GM19238 (cell line): Measurements from ENCODE around the gene NGLY1.

Source experiments
- DNase-seq: peaks from one replicate; pipeline ENCODE4 v3.0.0; 2011; ENCODE audit warnings: low spot score; ENCODE audit not compliant: insufficient read length

NGLY1 gene

DNA sequence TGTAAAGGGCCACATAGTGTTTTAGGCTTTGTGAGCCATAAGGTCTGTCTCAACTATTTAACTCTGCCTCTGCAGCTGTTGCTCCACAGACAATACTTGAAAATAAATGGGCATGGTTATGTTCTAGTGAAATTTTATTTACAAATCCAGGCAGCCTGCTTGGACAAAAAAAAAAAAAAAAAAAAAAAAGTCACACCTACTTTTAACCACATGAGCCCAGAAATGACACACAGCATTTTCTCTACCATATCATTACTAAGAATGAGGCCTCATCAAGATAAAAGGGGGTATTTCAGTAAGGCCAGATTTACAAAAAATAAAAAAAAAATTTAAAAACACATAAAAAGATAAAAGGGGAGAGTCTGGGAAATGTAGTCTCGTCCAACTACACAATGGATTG lies 1.7 kb upstream of the NGLY1 start:
- DNase-seq: no peak

DNA sequence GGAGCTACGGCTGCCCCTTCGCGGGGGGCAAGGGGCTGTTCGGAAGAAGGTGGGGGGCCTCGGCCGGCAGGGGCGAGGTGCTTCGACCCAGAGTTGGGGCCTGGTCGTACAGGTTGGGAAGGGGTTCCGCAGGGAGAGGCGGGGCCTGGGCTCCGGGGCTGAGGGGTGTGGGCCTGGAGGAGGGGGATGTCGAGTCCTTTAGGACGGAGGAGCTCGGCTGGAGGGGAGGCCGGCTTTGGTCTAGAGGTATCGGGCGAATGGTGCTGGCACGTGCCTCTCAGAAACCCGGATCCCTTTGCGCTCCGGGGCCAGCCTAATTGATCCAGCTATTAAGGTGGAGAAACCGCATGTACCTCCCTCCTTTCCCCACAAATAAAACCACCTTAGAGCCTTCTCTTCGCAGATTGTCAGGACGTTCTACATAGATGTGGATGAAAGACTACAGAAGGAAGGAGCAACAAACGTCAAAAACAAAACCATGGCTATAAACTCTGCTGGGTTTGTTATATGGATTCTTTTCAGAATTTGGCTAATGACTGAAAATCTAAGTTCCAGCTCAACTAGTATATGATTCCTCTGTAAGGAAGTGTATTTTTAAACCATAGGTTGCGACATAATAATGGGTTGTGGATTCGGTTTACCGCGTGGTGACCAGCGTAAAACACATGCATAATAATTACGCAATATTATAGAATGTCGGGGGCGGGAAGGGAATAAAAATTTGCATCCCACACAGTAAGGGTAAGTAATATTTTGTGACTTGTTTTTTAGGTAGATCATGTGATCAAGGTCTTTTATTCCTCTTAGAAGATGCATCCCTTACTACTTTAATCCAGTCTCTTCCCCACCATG lies 644 bp upstream of the NGLY1 start:
- no peak for DNase-seq

DNA sequence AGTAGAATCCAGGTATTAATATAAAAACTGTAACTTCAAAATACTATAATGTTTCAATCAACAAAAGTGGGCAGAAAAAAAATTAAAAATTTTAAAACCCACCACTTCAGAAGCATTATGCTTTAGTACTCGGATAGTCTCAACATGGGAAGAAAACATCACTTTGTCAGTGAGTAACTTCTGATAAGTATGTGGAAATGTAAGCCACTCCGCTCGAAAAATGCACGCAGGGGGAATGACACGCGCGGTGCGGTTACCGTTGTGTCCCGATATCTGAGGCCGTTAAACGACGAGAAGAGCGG lies 656 bp downstream of the NGLY1 start:
- DNase-seq: no peak

DNA sequence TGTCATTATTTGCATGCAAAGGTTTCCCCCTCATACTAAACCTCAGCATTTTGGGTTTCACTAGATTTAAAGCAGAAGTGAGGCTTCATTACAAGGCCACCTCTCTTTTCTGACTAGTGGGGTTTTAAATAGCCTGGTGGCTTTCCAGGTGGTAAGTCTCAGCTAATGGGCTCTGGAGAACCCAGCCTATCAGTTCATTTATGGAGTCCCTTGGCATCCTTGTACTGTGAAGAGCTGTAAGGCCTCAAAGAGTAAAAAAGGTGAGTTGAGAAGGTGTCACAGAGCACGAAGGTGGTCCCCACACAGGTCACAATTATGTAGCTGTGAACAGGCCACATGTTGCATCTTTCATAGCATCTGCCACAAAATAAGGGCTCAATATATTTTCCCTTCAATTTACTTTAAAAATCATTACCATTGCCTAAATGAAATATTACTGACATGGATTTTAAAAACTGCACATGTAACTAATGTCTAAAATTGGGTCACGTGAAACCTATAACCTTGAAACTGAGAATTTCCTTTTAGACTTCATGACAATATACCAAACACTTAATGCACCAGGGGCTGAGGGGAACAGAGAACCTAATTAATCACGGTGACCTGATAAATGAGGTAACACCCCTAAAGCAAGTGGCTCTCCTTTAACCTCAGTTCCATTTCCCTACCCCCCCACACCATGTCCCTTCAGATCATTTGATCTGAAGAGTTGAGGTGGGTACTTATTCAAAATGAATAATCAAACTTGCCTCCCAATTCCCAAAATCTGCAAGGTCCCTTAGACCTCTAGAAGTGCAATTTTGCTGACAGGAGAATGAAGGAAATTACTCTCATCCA lies 1.3 kb downstream of the NGLY1 start:
- peak; percentile 37 for DNase-seq

DNA sequence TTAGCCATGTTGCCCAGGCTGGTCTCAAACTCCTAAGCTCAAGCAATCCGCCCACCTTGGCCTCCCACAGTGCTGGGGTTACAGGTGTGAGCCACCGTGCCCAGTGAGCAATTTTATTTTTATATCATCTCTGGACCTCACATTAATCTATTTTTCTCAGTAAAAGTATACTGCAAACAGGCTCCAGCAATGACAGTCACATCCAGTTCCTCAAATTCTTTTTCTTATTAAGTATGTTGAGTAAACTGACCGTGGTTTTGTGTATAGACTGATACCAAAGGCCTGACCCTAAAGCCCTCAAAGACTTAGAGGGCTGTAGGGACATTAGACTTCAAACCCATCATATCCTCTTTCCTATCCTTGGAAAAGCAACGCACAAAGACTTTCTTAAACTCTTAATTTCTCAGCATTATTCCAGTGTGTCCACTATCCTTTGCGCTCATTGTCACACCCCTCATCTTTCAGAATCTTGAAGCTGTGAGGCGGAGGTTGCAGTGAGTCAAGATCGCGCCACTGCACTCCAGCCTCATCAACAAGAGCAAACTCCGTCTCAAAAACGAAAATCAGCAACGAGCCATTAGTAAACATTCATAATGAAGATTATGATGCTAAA lies 2.0 kb downstream of the NGLY1 start:
- no peak for DNase-seq

DNA sequence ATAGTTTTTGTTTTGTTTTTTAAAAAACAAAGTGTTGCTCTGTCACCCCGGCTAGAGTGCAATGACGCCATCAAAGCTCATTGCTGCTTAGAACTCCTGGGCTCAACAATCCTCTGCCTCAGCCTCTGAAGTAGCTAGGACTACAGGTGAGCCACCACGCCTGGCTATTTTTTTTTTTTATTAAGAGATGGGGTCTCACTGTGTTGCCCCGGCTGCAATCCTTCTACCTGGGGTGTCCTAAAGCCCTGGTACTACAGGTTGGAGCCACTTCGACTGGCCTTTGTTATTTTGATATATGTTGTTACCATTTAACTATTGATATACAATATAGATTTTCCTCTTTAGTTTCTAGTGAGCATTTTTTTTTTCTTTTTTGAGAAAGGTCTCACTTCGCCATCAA lies 2.6 kb downstream of the NGLY1 start:
- DNase-seq: no peak

DNA sequence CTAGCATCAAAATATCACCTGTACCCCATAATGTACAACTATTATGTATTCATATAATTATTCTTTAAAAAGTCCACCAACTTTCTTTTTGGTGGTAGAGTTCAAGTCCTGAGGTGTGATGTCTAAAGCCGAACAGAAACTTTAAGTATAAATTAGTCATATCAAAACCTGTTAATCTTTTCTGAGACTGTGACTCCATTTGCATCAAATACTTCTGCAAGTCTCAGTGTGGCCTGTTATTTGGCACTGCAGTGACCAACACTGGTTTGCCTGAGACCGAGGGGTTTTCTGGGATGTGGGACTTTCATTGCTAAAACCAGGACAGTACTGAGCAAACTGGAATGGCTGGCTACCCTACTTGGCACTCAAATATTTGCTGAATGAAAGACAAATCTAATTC lies 7.3 kb downstream of the NGLY1 start:
- DNase-seq: no peak

DNA sequence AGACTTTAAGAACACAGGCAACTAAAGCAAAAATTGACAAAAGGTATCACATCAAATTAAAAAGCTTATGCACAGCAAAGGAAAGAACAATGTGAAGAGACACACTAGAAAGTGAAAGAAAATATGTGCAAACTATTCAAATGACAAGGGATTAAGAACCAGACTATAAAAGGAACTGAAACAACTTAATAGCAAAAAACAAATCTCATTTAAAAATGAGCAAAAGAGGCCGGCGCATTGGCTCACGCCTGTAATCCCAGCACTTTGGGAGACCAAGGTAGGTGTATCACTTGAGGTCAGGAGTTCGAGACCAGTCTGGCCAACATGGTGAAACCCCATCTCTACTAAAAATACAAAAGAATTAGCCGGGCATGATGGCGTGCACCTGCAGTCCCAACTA lies 14.4 kb downstream of the NGLY1 start:
- no peak for DNase-seq

DNA sequence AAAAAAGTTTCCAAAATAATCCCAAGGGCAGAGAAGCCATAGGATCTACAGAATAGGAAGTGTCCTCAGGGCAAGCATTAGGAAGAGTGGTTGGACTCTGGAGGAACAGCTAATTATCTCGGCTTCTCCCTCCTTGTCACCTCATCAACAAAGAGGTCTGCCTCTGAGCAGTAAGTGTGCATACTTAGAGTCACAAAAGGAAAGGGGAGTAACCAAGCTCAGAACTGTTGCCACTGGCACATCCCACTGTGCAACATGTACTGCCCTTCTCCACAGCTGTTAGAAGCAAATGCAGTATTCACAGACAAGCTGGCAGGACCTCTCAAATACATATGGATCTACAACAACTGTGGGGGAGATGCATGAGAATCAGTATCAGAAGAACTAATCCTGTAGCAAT lies 31.5 kb downstream of the NGLY1 start:
- DNase-seq: no peak

DNA sequence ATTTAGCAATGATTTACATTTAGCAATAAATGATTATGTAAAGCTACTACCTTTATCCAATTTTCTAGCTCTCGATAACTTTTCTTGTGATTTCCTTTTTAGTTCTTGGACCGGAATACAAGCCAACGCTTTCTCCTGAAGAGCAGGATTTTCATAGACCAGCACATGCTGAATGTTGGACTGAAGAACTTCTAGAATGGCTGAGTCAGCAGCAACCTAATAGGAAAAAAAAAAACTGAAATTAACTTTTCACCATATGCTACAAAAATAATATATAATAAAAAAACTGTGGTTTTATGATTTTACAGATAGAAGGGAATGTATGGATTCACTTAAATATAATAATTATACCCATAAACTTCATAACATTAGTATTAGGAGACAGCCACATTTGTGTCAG lies 32.2 kb downstream of the NGLY1 start:
- no peak for DNase-seq

DNA sequence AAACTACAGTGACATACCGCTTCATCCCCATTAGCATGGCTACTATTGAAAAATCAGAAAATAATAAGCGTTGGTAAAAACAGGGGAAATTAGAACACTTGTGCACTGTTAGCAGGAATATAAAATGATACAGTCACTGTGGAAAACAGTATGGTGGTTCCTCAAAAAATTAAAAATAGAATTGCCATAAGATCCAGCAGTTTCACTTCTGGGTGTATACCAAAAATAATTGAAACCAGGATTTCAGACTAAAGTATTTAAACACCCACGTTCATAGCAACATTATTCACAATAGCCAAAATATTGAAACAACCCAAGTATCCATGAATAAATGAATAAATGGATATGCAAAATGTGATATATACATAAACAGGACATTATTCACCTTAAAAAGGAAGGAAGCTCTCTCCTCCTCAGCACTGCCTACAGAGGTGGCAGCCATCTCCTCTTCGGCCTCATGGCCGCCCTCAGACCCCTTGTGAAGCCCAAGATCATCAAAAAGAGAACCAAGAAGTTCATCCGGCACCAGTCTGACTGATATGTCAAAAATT lies 34.1 kb downstream of the NGLY1 start:
- no peak for DNase-seq

DNA sequence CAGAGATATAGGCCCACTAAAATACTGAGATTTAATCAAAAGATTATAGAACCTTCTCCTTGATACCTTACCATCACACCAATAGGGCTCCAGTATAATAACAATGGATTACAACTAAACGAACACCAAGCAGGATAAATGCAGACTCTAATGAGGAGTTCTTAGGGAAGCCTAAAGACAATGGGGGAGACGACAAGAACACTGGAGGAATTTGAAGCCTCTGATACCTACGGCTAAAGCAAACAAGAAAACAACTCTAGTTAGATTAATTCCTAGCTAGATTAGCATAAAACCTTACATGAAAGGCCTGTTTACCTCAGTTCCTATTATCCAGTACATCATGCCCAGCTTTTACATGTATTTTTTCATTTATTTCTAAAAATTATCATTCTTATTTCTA lies 35.1 kb downstream of the NGLY1 start:
- no peak for DNase-seq

DNA sequence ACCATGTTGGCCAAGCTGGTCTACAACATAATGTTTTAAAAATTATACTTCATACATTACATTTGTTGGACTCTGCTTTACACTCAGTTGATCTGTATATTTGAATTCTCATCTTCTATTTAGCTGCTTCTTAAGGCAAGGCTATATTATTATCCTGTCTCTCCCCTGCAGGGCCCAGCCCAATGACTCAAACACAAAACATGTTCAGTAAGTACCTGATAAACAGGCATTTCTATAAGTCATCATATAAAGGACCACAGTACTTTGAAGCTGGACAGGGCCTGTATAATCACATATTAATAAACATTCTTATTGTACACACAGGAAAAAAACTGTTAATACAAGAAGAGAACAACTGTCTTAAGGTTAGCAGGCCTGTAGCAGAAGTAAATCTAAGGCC lies 36.2 kb downstream of the NGLY1 start:
- no peak for DNase-seq

DNA sequence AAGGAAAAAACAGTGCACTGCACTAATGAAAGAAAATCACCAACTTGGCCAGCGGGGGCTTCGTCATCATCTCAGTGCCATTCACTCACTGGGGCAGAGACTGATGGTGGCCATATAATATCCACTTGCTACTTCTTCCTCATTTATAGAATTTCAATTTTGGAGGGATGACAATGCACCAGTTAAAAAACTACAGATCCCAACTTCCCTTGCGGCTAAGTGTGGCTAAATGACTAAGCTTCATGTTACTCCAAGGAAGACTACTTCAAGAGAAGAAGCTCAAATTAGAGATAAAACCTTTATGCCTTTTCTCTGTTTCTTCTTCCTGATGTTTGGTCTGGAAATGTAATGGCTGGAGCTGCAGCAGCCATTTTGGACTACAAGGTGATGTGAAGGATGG lies 38.8 kb downstream of the NGLY1 start:
- DNase-seq: no peak

DNA sequence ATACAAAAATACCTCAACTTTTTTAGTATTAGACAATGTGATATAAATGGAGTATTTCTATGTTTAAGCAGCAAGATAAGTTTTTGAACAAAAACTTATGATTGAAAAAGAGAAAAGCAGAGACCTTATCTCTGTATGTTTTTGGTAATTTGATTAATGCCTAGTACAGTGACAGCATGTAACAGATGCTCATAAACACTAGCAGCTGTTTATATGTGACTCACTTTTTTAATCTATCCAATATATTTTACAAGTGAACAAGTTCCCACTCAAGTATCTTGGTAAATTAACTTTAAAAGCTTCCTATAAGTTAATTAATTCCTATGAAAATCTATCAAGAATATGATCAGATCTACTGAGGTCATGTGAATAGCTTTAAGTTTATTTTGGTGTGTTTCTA lies 55.1 kb downstream of the NGLY1 start:
- DNase-seq: no peak

DNA sequence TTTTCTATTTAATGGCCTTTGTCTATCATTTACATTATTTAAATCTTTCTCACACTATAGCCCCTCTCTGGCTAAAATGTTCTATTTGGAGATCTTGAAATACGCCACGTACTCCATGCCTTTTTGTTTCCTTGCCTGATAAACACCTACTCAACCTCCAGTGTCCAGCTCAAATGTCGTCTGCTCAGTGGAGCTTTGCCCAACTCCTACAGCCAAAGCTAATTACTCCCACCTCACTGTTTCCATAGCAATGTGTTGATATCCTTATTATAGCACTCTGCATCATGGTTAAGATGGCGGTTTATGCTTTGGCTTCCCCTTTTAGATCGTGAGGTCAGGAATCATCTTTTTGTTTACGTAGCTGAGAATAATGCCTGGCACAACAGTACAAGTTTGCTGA lies 55.9 kb downstream of the NGLY1 start:
- DNase-seq: no peak

DNA sequence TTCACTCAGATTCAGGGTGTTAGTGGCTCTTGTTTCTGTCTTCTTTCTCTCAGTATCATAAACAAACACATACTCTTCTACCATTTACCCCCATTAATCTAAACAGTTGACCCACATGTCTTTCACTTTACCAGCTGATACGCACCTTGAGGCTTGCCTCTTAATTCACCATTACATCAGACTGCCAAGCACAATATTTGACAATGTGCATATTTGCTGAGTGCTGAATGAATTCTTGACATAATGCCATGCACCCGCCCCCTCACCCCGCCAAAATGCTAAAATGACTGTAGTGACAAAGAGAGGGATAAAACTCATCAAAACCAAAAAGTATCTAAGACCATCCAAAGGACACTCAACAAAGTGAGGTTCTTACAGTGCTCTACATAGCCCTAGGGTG lies 57.4 kb downstream of the NGLY1 start:
- no peak for DNase-seq

DNA sequence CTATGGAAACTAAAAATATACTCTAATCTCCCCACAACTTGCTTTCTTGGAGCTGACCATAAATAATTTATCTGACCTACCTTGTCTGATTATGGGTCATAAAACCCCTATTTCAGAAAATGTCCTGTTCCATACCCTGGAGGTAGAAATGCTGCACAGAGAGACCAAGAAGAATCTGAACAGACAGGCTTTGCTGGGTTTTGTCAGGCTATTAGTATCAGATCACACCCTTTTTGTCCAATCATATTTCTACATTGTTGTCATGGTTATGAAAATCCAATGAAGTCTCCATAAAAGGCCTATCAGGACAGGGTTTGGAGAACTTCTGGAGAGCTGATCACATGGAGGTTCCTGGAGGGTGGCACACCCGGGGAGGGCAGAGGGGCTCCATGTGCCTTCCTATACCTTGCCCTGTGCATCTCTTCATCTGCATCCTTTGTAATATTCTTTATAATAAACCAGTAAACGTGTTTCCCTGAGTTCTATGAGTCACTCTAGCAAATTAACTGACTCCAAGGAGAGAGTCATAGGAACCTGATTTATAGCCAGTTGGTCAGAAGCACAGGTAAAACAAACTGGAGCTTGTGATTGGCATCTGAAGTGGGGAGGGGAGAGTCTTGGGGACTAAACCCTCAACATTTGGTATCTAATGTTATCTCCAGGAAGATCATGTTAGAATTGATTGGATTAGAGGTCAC lies 58.1 kb downstream of the NGLY1 start:
- no peak for DNase-seq

DNA sequence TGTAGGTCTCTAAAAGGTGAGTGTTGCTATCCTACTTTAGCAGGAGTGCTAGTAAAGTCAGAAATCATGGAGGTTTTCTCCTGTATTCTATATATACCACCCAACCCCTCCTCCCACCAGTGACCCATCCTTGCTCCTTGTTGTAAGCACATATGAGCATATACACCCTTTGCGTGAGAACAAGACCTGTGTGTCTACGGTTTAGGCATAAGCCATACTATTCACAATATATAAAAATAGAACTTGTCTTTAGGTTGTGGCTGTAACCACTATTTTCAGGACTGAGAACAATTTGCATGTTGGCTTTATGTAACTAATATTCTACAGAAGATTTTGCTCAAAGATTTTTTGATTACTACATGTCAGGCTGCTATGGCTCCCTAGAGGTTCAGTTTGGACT lies 59.4 kb downstream of the NGLY1 start:
- DNase-seq: no peak

DNA sequence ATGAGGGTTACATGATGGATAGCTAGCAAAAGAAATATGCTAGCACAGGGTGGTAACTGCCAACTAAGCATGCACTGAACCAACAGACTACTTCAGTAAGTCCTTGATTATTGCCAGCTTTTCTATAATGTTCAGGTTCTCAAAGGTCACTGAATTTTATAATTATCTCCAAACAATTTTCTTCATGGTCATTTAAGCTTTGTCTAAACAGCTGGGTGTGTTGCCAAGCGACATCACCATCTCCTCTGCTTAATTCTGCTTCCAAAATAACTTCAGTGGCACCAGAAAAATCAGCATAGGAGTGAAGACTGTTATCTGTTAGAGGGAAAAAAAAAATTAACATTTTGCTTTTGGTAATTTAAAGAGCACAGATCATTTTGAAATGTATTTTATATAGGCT lies 63.9 kb downstream of the NGLY1 start:
- no peak for DNase-seq

DNA sequence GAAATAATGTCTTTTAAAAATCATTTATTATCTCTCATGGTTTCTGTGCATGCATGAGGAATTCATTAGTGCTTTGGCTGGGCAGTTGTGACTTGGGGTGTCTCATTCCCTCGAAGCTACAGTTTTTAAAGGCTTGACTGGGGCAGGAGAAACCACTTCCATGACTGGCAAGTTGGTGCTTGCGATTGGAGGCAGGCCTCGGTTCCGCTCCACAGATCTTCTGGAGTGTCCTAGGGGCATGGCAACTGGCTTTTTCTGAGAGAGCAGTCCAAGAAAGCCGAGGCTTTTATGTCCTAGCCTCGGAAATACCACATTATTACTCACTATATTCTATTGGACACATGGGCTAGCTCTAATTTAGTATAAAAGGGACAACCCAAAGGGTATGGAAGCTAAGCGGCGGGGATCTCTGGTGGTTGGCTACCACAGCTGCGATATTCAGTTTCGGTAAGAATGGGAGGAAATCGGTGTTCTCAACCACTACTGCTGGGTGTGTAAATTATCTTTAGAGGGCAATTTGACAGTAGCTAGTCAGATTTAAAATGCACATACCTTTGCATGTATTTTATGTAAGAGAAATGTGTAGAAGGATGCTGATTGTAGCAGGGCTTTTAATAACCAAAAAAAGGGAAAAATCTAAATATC lies 69.8 kb downstream of the NGLY1 start:
- DNase-seq: no peak
